Liver (tissue), 9 donors: ENCODE data around the gene EXOC4. TPM values are rescaled to one million over a fixed set of nuclear protein-coding genes. Genes with fewer than 3 reads are reported as not detected.

Experiments used
- DNase-seq: peaks from one replicate; pipeline ENCODE4 v3.0.0-alpha.2; 2017; ENCODE audit warnings: low spot score
- H3K27ac ChIP-seq, 2 donors: one replicate each; pipeline ENCODE4 v1.7.0; 2013; ENCODE audit warnings: inconsistent platforms in 2 of 2, low read length in 2 of 2, control low read depth in 1 of 2, low read depth in 1 of 2, mild to moderate bottlenecking in 1 of 2
- H3K27me3 ChIP-seq, 4 donors: one replicate each; pipeline versions ENCODE4 v1.6.1 to v1.7.0; 2013; ENCODE audit warnings: low read length in 3 of 4, inconsistent platforms in 1 of 4, mild to moderate bottlenecking in 1 of 4, moderate library complexity in 1 of 4; ENCODE audit not compliant: control insufficient read depth in 4 of 4, insufficient read depth in 4 of 4
- H3K36me3 ChIP-seq, 4 donors: one replicate each; pipeline versions ENCODE4 v1.6.1 to v1.7.0; 2013; ENCODE audit warnings: low read length in 3 of 4, mild to moderate bottlenecking in 3 of 4, low read depth in 1 of 4, moderate library complexity in 1 of 4; ENCODE audit not compliant: control insufficient read depth in 4 of 4, insufficient read depth in 3 of 4
- H3K4me1 ChIP-seq, 4 donors: one replicate each; pipeline versions ENCODE4 v1.6.1 to v1.7.0; 2013; ENCODE audit warnings: low read length in 3 of 4, mild to moderate bottlenecking in 3 of 4, moderate library complexity in 1 of 4; ENCODE audit not compliant: control insufficient read depth in 4 of 4, insufficient read depth in 4 of 4
- H3K4me3 ChIP-seq, 3 donors: one replicate each; pipeline versions ENCODE4 v1.6.1 to v1.7.0; 2013; ENCODE audit warnings: low read length in 3 of 3, control low read depth in 1 of 3, low read depth in 1 of 3, mild to moderate bottlenecking in 1 of 3
- H3K9ac ChIP-seq, 2 donors: one replicate each; pipeline ENCODE4 v1.7.0; 2013; ENCODE audit warnings: low read length in 2 of 2, mild to moderate bottlenecking in 2 of 2, moderate library complexity in 2 of 2, control low read depth in 1 of 2, low read depth in 1 of 2
- H3K9me3 ChIP-seq, 4 donors: one replicate each; pipeline versions ENCODE4 v1.6.1 to v1.7.0; 2013; ENCODE audit warnings: low read length in 3 of 4; ENCODE audit not compliant: control insufficient read depth in 4 of 4
- ATF3 ChIP-seq: IDR thresholded peaks from 2 replicates; pipeline ENCODE4 v1.6.1; 2016; ENCODE audit warnings: antibody characterized with exemption
- CTCF ChIP-seq: fragments of 150-350 bp; IDR thresholded peaks from 2 replicates; pipeline ENCODE4 v1.5.1; 2017; ENCODE audit warnings: improper control_type of control experiment, low read depth, low read length; ENCODE audit not compliant: missing input control
- EGR1 ChIP-seq, 2 donors: IDR thresholded peaks; 2 replicates each; pipeline ENCODE4 v1.6.1; 2016 to 2018; ENCODE audit warnings: antibody characterized with exemption in 2 of 2, low read depth in 2 of 2
- FOXA1 ChIP-seq: IDR thresholded peaks from 2 replicates; pipeline ENCODE4 v1.6.1; 2016; ENCODE audit warnings: antibody characterized with exemption
- FOXA2 ChIP-seq: IDR thresholded peaks from 2 replicates; pipeline ENCODE4 v1.6.1; 2016; ENCODE audit warnings: antibody characterized with exemption
- GABPA ChIP-seq, 2 donors: IDR thresholded peaks in 1 of 2; conservative IDR thresholded peaks in 1 of 2; 2 replicates each; pipeline ENCODE4 v1.6.1; 2016; ENCODE audit warnings: antibody characterized with exemption in 2 of 2, mild to moderate bottlenecking in 1 of 2, moderate library complexity in 1 of 2
- HNF4G ChIP-seq: IDR thresholded peaks from 2 replicates; pipeline ENCODE4 v1.6.1; 2016; ENCODE audit warnings: antibody characterized with exemption
- JUND ChIP-seq, 2 donors: IDR thresholded peaks; 2 replicates each; pipeline ENCODE4 v1.6.1; 2016; ENCODE audit warnings: antibody characterized with exemption in 2 of 2
- MAX ChIP-seq: IDR thresholded peaks from 2 replicates; pipeline ENCODE4 v1.6.1; 2016; ENCODE audit warnings: antibody characterized with exemption
- NR2F2 ChIP-seq: IDR thresholded peaks from 2 replicates; pipeline ENCODE4 v1.6.1; 2016; ENCODE audit warnings: antibody characterized with exemption
- RAD21 ChIP-seq, 2 donors: IDR thresholded peaks; 2 replicates each; pipeline ENCODE4 v1.6.1; 2016; ENCODE audit warnings: antibody characterized with exemption in 2 of 2, mild to moderate bottlenecking in 2 of 2
- REST ChIP-seq: IDR thresholded peaks from 2 replicates; pipeline ENCODE4 v1.6.1; 2016; ENCODE audit warnings: antibody characterized with exemption, mild to moderate bottlenecking
- RXRA ChIP-seq, 2 donors: IDR thresholded peaks; 2 replicates each; pipeline ENCODE4 v1.6.1; 2017 to 2018; ENCODE audit warnings: antibody characterized with exemption in 2 of 2, mild to moderate bottlenecking in 1 of 2
- SP1 ChIP-seq: IDR thresholded peaks from 2 replicates; pipeline ENCODE4 v1.6.1; 2018; ENCODE audit warnings: antibody characterized with exemption, mild to moderate bottlenecking
- TAF1 ChIP-seq: conservative IDR thresholded peaks from 2 replicates; pipeline ENCODE4 v1.6.1; 2016; ENCODE audit warnings: antibody characterized with exemption, mild to moderate bottlenecking
- YY1 ChIP-seq: IDR thresholded peaks from 2 replicates; pipeline ENCODE4 v1.6.1; 2016; ENCODE audit warnings: antibody characterized with exemption, mild to moderate bottlenecking
- ZBTB33 ChIP-seq: IDR thresholded peaks from 2 replicates; pipeline ENCODE4 v1.6.1; 2016; ENCODE audit warnings: antibody characterized with exemption
- WGBS: extraction: QIAGEN DNeasy Blood & Tissue Kit; methylation state at CpG from one replicate; pipeline ENCODE4 v1.1.7; 2013; 5-methylcytosine and 5-hydroxymethylcytosine counted together
- polyA plus RNA-seq, 2 donors: library from polyadenylated mRNA; stranded (reverse) in 1 of 2; unstranded in 1 of 2; fragments of 200-250 nt in 1 of 2; fragments of >200 nt in 1 of 2; fragmentation: Nextera tagmentation in 1 of 2; extraction: Ambion mirVana in 1 of 2; gene quantifications; one replicate each; pipeline versions ENCODE4 v1.2.1 to v1.2.3, GENCODE V29; 2013 to 2015
- total RNA-seq, 2 donors: library from RNA; depleted of rRNA; stranded (reverse); fragments of >200 nt; gene quantifications; one replicate each; pipeline ENCODE4 v1.2.3, GENCODE V29; 2014
- donor health status: healthy.
- donor health status: healthy.
- donor health status: healthy.
- donor health status: healthy.
- donor health status: healthy.

The EXOC4 gene
- total and polyA plus RNA-seq, 4 donors = 9.5 to 55.9 (median 23.6) TPM

GRCh38 chr7:133846203-133846945, 593.5 kb downstream of the EXOC4 start:
- no peak overlapping the region for H3K9ac ChIP-seq
- no peak overlapping the region for H3K27ac ChIP-seq
- no peaks in the 10 kb centered on the region for H3K4me1 ChIP-seq
- no peaks in the 10 kb centered on the region for H3K27me3 ChIP-seq
- TF ChIP-seq JUND (IDR thresholded peaks at IDR 0.05) = no peak
- TF ChIP-seq NR2F2 = no peak
- TF ChIP-seq SP1 = no peak
- no peak for TF ChIP-seq TAF1
- no peak for TF ChIP-seq YY1
- TF ChIP-seq FOXA1 = no peak
- no peak for TF ChIP-seq RAD21 (IDR thresholded peaks at IDR 0.05)
- TF ChIP-seq MAX = no peak
- no peak for TF ChIP-seq RXRA (IDR thresholded peaks at IDR 0.05)
- no peak for TF ChIP-seq FOXA2
- no peak for TF ChIP-seq GABPA (IDR thresholded peaks at IDR 0.05 in 1 of 2, conservative IDR thresholded peaks at IDR 0.05 in 1 of 2)
- TF ChIP-seq EGR1 (IDR thresholded peaks at IDR 0.05; ENCODE audit: low read depth in 2 of 2) = no peak
- TF ChIP-seq REST = no peak
- TF ChIP-seq ATF3 = no peak
- no peak for TF ChIP-seq HNF4G
- TF ChIP-seq CTCF = no peak
- TF ChIP-seq ZBTB33 = no peak
- H3K4me3 ChIP-seq = no peak overlapping the region
- H3K36me3 ChIP-seq = peaks cover 0 to 2% (median 0%) of the 10 kb centered on the region in 4 donors
- WGBS = 97% methylated on average over 8 of the region's 8 CpGs
- no peak for DNase-seq
- no peaks in the 10 kb centered on the region for H3K9me3 ChIP-seq
